Keratinocyte (primary cell): ENCODE data around the gene TGM5. TPM values are rescaled to one million over a fixed set of nuclear protein-coding genes. Genes with fewer than 3 reads are reported as not detected.

Experiments used
- DNase-seq: peaks from one replicate; pipeline ENCODE4 v3.0.0-alpha.2; 2011; ENCODE audit warnings: low read depth, missing footprints, low spot score
- FAIRE-seq: peaks from 2 replicates; lab custom pipeline; 2011; peaks lifted over from hg19 to GRCh38; lab: Jason Lieb, UNC
- H2AFZ ChIP-seq: 2 replicates; pipeline ENCODE4 v1.6.0; 2012; ENCODE audit warnings: low read length, control low read depth, inconsistent platforms; ENCODE audit not compliant: control insufficient read depth
- H3K27ac ChIP-seq: 2 replicates; pipeline ENCODE4 v1.5.1; 2011; ENCODE audit warnings: low read length; ENCODE audit not compliant: control insufficient read depth, insufficient read depth
- H3K27me3 ChIP-seq: 3 replicates; pipeline ENCODE4 v1.6.0; 2011; ENCODE audit warnings: low read length; ENCODE audit not compliant: control insufficient read depth, insufficient read depth; ENCODE audit errors: extremely low read depth
- H3K36me3 ChIP-seq, 2 experiments: 2 replicates in 1 of 2; 3 replicates in 1 of 2; pipeline ENCODE4 v1.5.1; 2011; ENCODE audit warnings: low read length in 2 of 2, mild to moderate bottlenecking in 1 of 2; ENCODE audit not compliant: control insufficient read depth in 2 of 2, insufficient read depth in 2 of 2; ENCODE audit errors: extremely low read depth in 1 of 2
- H3K4me1 ChIP-seq: 3 replicates; pipeline ENCODE4 v1.5.1; 2011; ENCODE audit warnings: low read length; ENCODE audit not compliant: control insufficient read depth, insufficient read depth; ENCODE audit errors: extremely low read depth
- H3K4me2 ChIP-seq: 3 replicates; pipeline ENCODE4 v1.6.0; 2011; ENCODE audit warnings: low read depth, low read length; ENCODE audit not compliant: control insufficient read depth, insufficient read depth; ENCODE audit errors: extremely low read depth
- H3K4me3 ChIP-seq, 3 experiments: fragments of 200-600 bp in 1 of 3; sonication (generic) in 1 of 3; 2 replicates in 2 of 3; 3 replicates in 1 of 3; pipeline ENCODE4 v1.5.1; 2011 to 2016; ENCODE audit warnings: low read length in 3 of 3, mild to moderate bottlenecking in 3 of 3, control low read depth in 2 of 3, inconsistent platforms in 1 of 3, low read depth in 1 of 3, mixed read lengths in 1 of 3, mixed run types in 1 of 3, moderate library complexity in 1 of 3; ENCODE audit not compliant: control insufficient read depth in 2 of 3, insufficient read depth in 2 of 3; ENCODE audit errors: extremely low read depth in 1 of 3
- H3K79me2 ChIP-seq: 2 replicates; pipeline ENCODE4 v1.6.0; 2012; ENCODE audit warnings: low read length; ENCODE audit not compliant: control insufficient read depth, insufficient read depth
- H3K9ac ChIP-seq: 3 replicates; pipeline ENCODE4 v1.6.0; 2011; ENCODE audit warnings: low read length; ENCODE audit not compliant: control insufficient read depth, insufficient read depth; ENCODE audit errors: extremely low read depth
- H3K9me1 ChIP-seq: 3 replicates; pipeline ENCODE4 v1.6.0; 2011; ENCODE audit warnings: low read length; ENCODE audit not compliant: control insufficient read depth, insufficient read depth; ENCODE audit errors: extremely low read depth
- H3K9me3 ChIP-seq: 2 replicates; pipeline ENCODE4 v1.5.1; 2012; ENCODE audit warnings: low read depth, low read length; ENCODE audit not compliant: control insufficient read depth
- H4K20me1 ChIP-seq: 3 replicates; pipeline ENCODE4 v1.6.0; 2011; ENCODE audit warnings: low read length; ENCODE audit not compliant: control insufficient read depth, insufficient read depth; ENCODE audit errors: extremely low read depth
- EZH2 ChIP-seq: IDR thresholded peaks from one replicate; pipeline ENCODE4 v1.6.1; 2012; ENCODE audit warnings: inconsistent platforms, mild to moderate bottlenecking, low read length, moderate library complexity
- dilution Hi-C: fragments of 300-500 bp; cut with MboI; formaldehyde crosslinking; loops from one replicate; pipeline ENCODE4 v1.7.0; 2020; ENCODE audit warnings: low sequenced_read_pairs; ENCODE audit not compliant: extremely low pct_ligation_motif_present
- polyA plus RNA-seq, 5 experiments: library from polyadenylated mRNA; depleted of rRNA in 3 of 5; stranded (reverse) in 3 of 5; stranded (forward) in 1 of 5; unstranded in 1 of 5; fragments of >200 nt; gene quantifications; 1 replicate in 1 of 5; 2 replicates in 3 of 5; 3 replicates in 1 of 5; pipeline versions ENCODE4 v1.2.1 to v1.2.3, GENCODE V29; 2011 to 2012; ENCODE audit warnings: missing spikeins in 2 of 5, low read depth in 1 of 5, low replicate concordance in 1 of 5
- TF ChIP-seq, protein P1 (sequence below), 3 experiments: IDR thresholded peaks in 1 of 3; conservative IDR thresholded peaks in 1 of 3; optimal IDR thresholded peaks in 1 of 3; 2 replicates in 2 of 3; 3 replicates in 1 of 3; pipeline versions ENCODE3 to v1.5.1; 2011; ENCODE audit warnings: low read length in 3 of 3, mild to moderate bottlenecking in 3 of 3, moderate library complexity in 2 of 3, control low read depth in 1 of 3, inconsistent platforms in 1 of 3; ENCODE audit not compliant: insufficient read depth in 2 of 3; ENCODE audit errors: extremely low read depth in 1 of 3

TGM5 gene
- polyA plus RNA-seq, 1 donor (not counting 4 experiments of a cell fraction or from before 2014, with no cell fraction given): not detected

- no peaks in the 10 kb centered on the region for H3K36me3 ChIP-seq
Observed at GRCh38 chr15:43277901-43278300, 11.2 kb upstream of the TGM5 start.

GRCh38 chr15:43277231-43277823 is 10.6 kb upstream of the TGM5 start:
- Histone ChIP-seq H3K4me3 (no peak overlapping the region), H4K20me1 (no peaks in the 10 kb centered on the region), H3K4me1 (no peaks in the 10 kb centered on the region), H3K9me3 (no peaks in the 10 kb centered on the region), H2AFZ (no peak overlapping the region), H3K4me2 (no peak overlapping the region), H3K27me3 (peaks cover 16% of the 10 kb centered on the region), H3K9me1 (no peaks in the 10 kb centered on the region), H3K79me2 (no peaks in the 10 kb centered on the region), H3K9ac (no peak overlapping the region), H3K36me3 (no peaks in the 10 kb centered on the region), H3K27ac (no peak overlapping the region)
- DNase-seq (no peak), FAIRE-seq (no peak)
- TF ChIP-seq, protein P1, sequence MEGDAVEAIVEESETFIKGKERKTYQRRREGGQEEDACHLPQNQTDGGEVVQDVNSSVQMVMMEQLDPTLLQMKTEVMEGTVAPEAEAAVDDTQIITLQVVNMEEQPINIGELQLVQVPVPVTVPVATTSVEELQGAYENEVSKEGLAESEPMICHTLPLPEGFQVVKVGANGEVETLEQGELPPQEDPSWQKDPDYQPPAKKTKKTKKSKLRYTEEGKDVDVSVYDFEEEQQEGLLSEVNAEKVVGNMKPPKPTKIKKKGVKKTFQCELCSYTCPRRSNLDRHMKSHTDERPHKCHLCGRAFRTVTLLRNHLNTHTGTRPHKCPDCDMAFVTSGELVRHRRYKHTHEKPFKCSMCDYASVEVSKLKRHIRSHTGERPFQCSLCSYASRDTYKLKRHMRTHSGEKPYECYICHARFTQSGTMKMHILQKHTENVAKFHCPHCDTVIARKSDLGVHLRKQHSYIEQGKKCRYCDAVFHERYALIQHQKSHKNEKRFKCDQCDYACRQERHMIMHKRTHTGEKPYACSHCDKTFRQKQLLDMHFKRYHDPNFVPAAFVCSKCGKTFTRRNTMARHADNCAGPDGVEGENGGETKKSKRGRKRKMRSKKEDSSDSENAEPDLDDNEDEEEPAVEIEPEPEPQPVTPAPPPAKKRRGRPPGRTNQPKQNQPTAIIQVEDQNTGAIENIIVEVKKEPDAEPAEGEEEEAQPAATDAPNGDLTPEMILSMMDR (optimal IDR thresholded peaks at IDR 0.05 in 1 of 3, IDR thresholded peaks at IDR 0.05 in 1 of 3, conservative IDR thresholded peaks at IDR 0.05 in 1 of 3; ENCODE audit: extremely low read depth in 1 of 3, insufficient read depth in 2 of 3, low read length in 3 of 3): no peak
- no peak for TF ChIP-seq EZH2
- dilution Hi-C loops: no loop called here

More at GRCh38 chr15:43277901-43278300, 11.2 kb upstream of the TGM5 start:
- dilution Hi-C loops: no loop called here
- no peak for DNase-seq
- H2AFZ ChIP-seq: no peak overlapping the region
- no peaks in the 10 kb centered on the region for H3K9me1 ChIP-seq
- no peak overlapping the region for H3K4me3 ChIP-seq
- no peak overlapping the region for H3K4me2 ChIP-seq
- no peaks in the 10 kb centered on the region for H3K9me3 ChIP-seq
- no peaks in the 10 kb centered on the region for H3K4me1 ChIP-seq
- TF ChIP-seq, protein P1 (optimal IDR thresholded peaks at IDR 0.05 in 1 of 3, IDR thresholded peaks at IDR 0.05 in 1 of 3, conservative IDR thresholded peaks at IDR 0.05 in 1 of 3; ENCODE audit: extremely low read depth in 1 of 3, insufficient read depth in 2 of 3, low read length in 3 of 3): no peak
- TF ChIP-seq EZH2: no peak
- no peak overlapping the region for H3K27ac ChIP-seq
- no peaks in the 10 kb centered on the region for H4K20me1 ChIP-seq
- H3K79me2 ChIP-seq: no peaks in the 10 kb centered on the region
- peaks cover 16% of the 10 kb centered on the region for H3K27me3 ChIP-seq
- H3K9ac ChIP-seq: no peak overlapping the region
- no peak for FAIRE-seq
